ENCODE data around the gene CPB2.

The CPB2 gene

GRCh38 chr13:46097015-46097414, 7.8 kb downstream of the CPB2 start:
- no peak for DNase-seq (ENCODE audit: low read depth)

GRCh38 chr13:46094478-46094877, 10.4 kb downstream of the CPB2 start:
- DNase-seq (ENCODE audit: low read depth): no peak

GRCh38 chr13:46088821-46089562, 15.8 kb downstream of the CPB2 start:
- no peak for DNase-seq (ENCODE audit: low read depth)

GRCh38 chr13:46087481-46087880, 17.4 kb downstream of the CPB2 start:
- no peak for DNase-seq (ENCODE audit: low read depth)

GRCh38 chr13:46086985-46087384, 17.8 kb downstream of the CPB2 start:
- no peak for DNase-seq (ENCODE audit: low read depth)

- no peak for DNase-seq (ENCODE audit: low read depth)
These were observed 18.4 kb downstream of the CPB2 start for GRCh38 chr13:46086421-46086922.

GRCh38 chr13:46085737-46086136, 19.1 kb downstream of the CPB2 start:
- DNase-seq (ENCODE audit: low read depth): no peak

- DNase-seq (ENCODE audit: low read depth): no peak
These were observed 22.5 kb downstream of the CPB2 start for GRCh38 chr13:46082324-46082723.

- no peak for DNase-seq (ENCODE audit: low read depth)
These were observed 25.1 kb downstream of the CPB2 start for GRCh38 chr13:46079770-46080169.

GRCh38 chr13:46077265-46077664, 27.6 kb downstream of the CPB2 start:
- DNase-seq (ENCODE audit: low read depth): no peak

- DNase-seq (ENCODE audit: low read depth): no peak
These were observed 28.0 kb downstream of the CPB2 start for GRCh38 chr13:46076827-46077226.

GRCh38 chr13:46075811-46076210, 29.0 kb downstream of the CPB2 start:
- DNase-seq (ENCODE audit: low read depth): no peak

GRCh38 chr13:46071590-46072249, 33.1 kb downstream of the CPB2 start:
- no peak for DNase-seq (ENCODE audit: low read depth)

GRCh38 chr13:46063292-46063691, 41.5 kb downstream of the CPB2 start:
- no peak for DNase-seq (ENCODE audit: low read depth)

GRCh38 chr13:46062185-46062584, 42.6 kb downstream of the CPB2 start:
- no peak for DNase-seq (ENCODE audit: low read depth)

GRCh38 chr13:46059405-46059804, 45.4 kb downstream of the CPB2 start:
- DNase-seq (ENCODE audit: low read depth): no peak

- DNase-seq (ENCODE audit: low read depth): no peak
These were observed 46.6 kb downstream of the CPB2 start for GRCh38 chr13:46058268-46058667.

GRCh38 chr13:46057256-46058015, 47.4 kb downstream of the CPB2 start:
- no peak for DNase-seq (ENCODE audit: low read depth)

GRCh38 chr13:46053162-46054012, 51.4 kb downstream of the CPB2 start:
- DNase-seq (ENCODE audit: low read depth): no peak

GRCh38 chr13:46052319-46053161, 52.3 kb downstream of the CPB2 start, which contains the start of gene ZC3H13:
Gene ZC3H13 (minus strand): TSS chr13:46052746. CDS start chr13:46045507, 7,239 bp downstream.
- peak; percentile 90 for DNase-seq (ENCODE audit: low read depth)

GRCh38 chr13:46051968-46052318, 52.9 kb downstream of the CPB2 start:
- no peak for DNase-seq (ENCODE audit: low read depth)
